WERI-Rb-1 (cell line): ENCODE results near the gene PADI3.

ENCODE experiments used
- DNase-seq: peaks from one replicate; pipeline ENCODE4 v3.0.0-alpha.2; 2020
- H3K27ac ChIP-seq: fragments of 250-450 bp; sonication (Bioruptor Pico); 2 replicates; pipeline ENCODE4 v1.5.1; 2020; ENCODE audit warnings: mild to moderate bottlenecking, moderate library complexity
- H3K27me3 ChIP-seq: fragments of 250-450 bp; sonication (Bioruptor Pico); 2 replicates; pipeline ENCODE4 v1.5.1; 2021; ENCODE audit warnings: mild to moderate bottlenecking, low read depth, moderate library complexity; ENCODE audit not compliant: insufficient read depth, severe bottlenecking
- H3K36me3 ChIP-seq: fragments of 250-450 bp; sonication (Bioruptor Pico); 2 replicates; pipeline ENCODE4 v1.5.1; 2020; ENCODE audit warnings: mild to moderate bottlenecking, moderate library complexity
- H3K4me3 ChIP-seq: 2 replicates; pipeline ENCODE4 v1.5.1; 2011; ENCODE audit warnings: low read depth, mild to moderate bottlenecking, control low read depth, low read length
- H3K9me3 ChIP-seq: fragments of 250-450 bp; sonication (Bioruptor Pico); 2 replicates; pipeline ENCODE4 v1.5.1; 2021; ENCODE audit warnings: mild to moderate bottlenecking, moderate library complexity; ENCODE audit not compliant: severe bottlenecking
- TF ChIP-seq, protein P1 (sequence below): IDR thresholded peaks from 2 replicates; pipeline ENCODE4 v1.5.1; 2011; ENCODE audit warnings: low read depth, mild to moderate bottlenecking, control low read depth, inconsistent platforms, low read length

Gene PADI3

GRCh38 chr1:17207966-17208418 lies 40.9 kb upstream of the PADI3 start:
- no peaks in the 10 kb centered on the region for H3K27me3 ChIP-seq
- DNase-seq: no peak
- no peaks in the 10 kb centered on the region for H3K9me3 ChIP-seq
- TF ChIP-seq, protein P1, sequence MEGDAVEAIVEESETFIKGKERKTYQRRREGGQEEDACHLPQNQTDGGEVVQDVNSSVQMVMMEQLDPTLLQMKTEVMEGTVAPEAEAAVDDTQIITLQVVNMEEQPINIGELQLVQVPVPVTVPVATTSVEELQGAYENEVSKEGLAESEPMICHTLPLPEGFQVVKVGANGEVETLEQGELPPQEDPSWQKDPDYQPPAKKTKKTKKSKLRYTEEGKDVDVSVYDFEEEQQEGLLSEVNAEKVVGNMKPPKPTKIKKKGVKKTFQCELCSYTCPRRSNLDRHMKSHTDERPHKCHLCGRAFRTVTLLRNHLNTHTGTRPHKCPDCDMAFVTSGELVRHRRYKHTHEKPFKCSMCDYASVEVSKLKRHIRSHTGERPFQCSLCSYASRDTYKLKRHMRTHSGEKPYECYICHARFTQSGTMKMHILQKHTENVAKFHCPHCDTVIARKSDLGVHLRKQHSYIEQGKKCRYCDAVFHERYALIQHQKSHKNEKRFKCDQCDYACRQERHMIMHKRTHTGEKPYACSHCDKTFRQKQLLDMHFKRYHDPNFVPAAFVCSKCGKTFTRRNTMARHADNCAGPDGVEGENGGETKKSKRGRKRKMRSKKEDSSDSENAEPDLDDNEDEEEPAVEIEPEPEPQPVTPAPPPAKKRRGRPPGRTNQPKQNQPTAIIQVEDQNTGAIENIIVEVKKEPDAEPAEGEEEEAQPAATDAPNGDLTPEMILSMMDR: no peak
- H3K4me3 ChIP-seq: no peak overlapping the region
- H3K27ac ChIP-seq: no peak overlapping the region
- H3K36me3 ChIP-seq: no peaks in the 10 kb centered on the region

DNA sequence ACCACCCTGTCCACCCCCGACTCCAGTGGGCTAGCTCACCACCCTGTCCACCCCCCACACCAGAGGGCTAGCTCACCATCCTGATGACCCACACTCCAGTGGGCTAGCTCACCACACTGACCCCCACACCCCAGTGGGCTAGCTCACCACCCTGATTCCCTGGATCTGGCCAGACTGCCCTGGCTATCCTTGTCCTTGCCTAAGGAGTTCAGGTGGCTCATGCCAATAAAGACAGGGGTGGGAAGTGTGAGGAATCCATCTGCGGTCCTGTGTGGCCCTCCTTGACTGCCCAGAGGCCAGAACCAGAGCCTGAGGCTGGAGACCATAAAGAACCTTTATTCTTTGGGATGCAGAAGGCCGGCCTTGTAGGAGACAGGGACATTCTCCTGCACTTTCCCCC lies 40.4 kb upstream of the PADI3 start:
- TF ChIP-seq, protein P1: no peak
- no peak for DNase-seq
- Histone ChIP-seq H3K4me3 (no peak overlapping the region), H3K27ac (no peak overlapping the region), H3K27me3 (no peaks in the 10 kb centered on the region), H3K9me3 (no peaks in the 10 kb centered on the region), H3K36me3 (no peaks in the 10 kb centered on the region)

DNA sequence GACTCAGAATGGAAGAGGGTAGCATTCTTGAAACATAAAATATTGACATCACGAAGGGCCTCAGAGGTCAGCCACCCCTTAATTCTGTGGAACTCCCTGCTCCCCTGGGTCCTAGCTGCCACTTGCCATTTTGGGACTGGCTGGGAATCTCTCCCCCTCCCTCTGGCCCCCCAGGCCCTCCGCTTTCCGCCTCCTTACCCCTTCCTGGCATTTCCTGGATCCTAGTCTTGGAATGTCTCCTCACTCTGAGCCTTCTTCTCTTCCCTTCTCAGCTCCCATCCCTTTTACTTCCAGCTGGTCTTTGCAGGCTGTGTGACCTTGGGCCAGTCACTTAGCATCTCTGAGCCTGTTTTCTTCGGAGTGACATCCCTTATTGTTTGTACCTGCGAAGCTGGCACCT lies 39.5 kb upstream of the PADI3 start:
- TF ChIP-seq, protein P1: no peak
- H3K27ac ChIP-seq: no peak overlapping the region
- no peak for DNase-seq
- no peaks in the 10 kb centered on the region for H3K36me3 ChIP-seq
- H3K4me3 ChIP-seq: no peak overlapping the region
- H3K9me3 ChIP-seq: no peaks in the 10 kb centered on the region
- H3K27me3 ChIP-seq: no peaks in the 10 kb centered on the region

DNA sequence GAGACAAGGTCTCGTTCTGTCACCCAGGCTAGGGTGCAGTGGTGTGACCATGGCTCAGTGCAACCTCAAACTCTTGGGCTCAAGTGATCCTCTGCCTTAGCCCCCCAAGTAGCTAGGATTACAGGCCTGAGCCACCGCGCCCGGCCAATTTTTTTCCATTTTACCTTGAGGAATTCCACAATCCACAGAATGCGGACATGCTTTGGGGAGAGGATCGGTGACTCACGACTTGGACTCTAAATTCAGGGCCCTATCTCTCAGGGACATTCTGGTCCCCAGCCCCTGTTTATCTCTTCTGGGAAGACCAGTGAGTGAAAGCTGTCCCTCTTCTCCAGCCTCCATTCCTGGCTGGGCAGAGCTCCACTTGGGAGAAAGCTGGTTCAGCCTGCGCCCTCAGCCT lies 38.7 kb upstream of the PADI3 start:
- DNase-seq: no peak
- Histone ChIP-seq H3K27ac (no peak overlapping the region), H3K36me3 (no peaks in the 10 kb centered on the region), H3K27me3 (no peaks in the 10 kb centered on the region), H3K9me3 (no peaks in the 10 kb centered on the region), H3K4me3 (no peak overlapping the region)
- TF ChIP-seq, protein P1: no peak

DNA sequence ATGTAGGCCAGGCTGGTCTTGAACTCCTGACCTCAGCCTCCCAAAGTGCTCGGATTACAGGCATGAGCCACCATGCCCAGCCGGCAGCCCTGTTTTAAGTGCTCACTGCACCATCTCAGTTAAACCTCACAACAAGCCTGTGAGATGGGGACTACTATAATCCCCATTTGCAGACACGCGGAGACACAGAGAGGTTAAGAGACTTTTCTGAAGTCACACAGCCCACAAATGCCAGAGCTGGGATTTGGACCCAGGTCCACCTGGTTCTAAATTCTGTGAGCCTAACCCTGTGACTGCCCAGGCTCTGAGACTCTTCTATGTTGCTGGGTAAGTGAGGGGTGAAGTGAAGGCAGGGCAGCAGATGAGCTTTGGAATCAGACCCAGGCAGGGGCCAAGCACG lies 37.5 kb upstream of the PADI3 start:
- TF ChIP-seq, protein P1: no peak
- no peaks in the 10 kb centered on the region for H3K27me3 ChIP-seq

GRCh38 chr1:17212009-17212408 lies 36.9 kb upstream of the PADI3 start:
- Histone ChIP-seq H3K27me3 (no peaks in the 10 kb centered on the region), H3K27ac (no peak overlapping the region), H3K4me3 (no peak overlapping the region), H3K9me3 (no peaks in the 10 kb centered on the region), H3K36me3 (no peaks in the 10 kb centered on the region)
- TF ChIP-seq, protein P1: no peak
- DNase-seq: no peak

More for the DNA sequence above, 37.5 kb upstream of the PADI3 start:
- DNase-seq: no peak
- H3K9me3 ChIP-seq: no peaks in the 10 kb centered on the region
- no peak overlapping the region for H3K27ac ChIP-seq
- H3K36me3 ChIP-seq: no peaks in the 10 kb centered on the region
- H3K4me3 ChIP-seq: no peak overlapping the region
